GM12891 (cell line): ENCODE results near the gene SLC7A6.
A peak's percentile ranks its signal among the peaks of the same experiment; 100 is the strongest.

ENCODE experiments used
- DNase-seq: peaks from one replicate; pipeline ENCODE4 v3.0.0; 2011; ENCODE audit warnings: low spot score; ENCODE audit not compliant: insufficient read length
- FAIRE-seq: peaks from 2 replicates; lab custom pipeline; 2011; peaks lifted over from hg19 to GRCh38; lab: Jason Lieb, UNC
- PAX5 ChIP-seq: IDR thresholded peaks from 2 replicates; pipeline ENCODE4 v1.6.1; 2011; ENCODE audit warnings: low read length, moderate library complexity, mild to moderate bottlenecking; ENCODE audit not compliant: insufficient read depth, severe bottlenecking
- POLR2A ChIP-seq: IDR thresholded peaks from 2 replicates; pipeline ENCODE4 v1.6.1; 2011; ENCODE audit warnings: low read depth, low read length, control low read depth
- POLR2AphosphoS5 ChIP-seq: IDR thresholded peaks from 2 replicates; pipeline ENCODE4 v1.6.1; 2011; ENCODE audit warnings: low read depth, low read length, control low read depth
- POU2F2 ChIP-seq: IDR thresholded peaks from 2 replicates; pipeline ENCODE4 v1.6.1; 2011; ENCODE audit warnings: low read depth, mild to moderate bottlenecking, control low read depth, low read length, moderate library complexity
- SPI1 ChIP-seq: IDR thresholded peaks from 2 replicates; pipeline ENCODE4 v1.6.1; 2011; ENCODE audit warnings: low read depth, low read length, control low read depth
- TAF1 ChIP-seq: IDR thresholded peaks from 2 replicates; pipeline ENCODE4 v1.6.1; 2011; ENCODE audit warnings: low read depth, low read length, control low read depth

The SLC7A6 gene

GRCh38 chr16:68251832-68252231 is 12.5 kb upstream of the SLC7A6 start:
- DNase-seq: no peak
- TF ChIP-seq SPI1 (no peak), POLR2AphosphoS5 (no peak), PAX5 (no peak), POU2F2 (no peak), POLR2A (no peak), TAF1 (no peak)
- FAIRE-seq: no peak

DNA sequence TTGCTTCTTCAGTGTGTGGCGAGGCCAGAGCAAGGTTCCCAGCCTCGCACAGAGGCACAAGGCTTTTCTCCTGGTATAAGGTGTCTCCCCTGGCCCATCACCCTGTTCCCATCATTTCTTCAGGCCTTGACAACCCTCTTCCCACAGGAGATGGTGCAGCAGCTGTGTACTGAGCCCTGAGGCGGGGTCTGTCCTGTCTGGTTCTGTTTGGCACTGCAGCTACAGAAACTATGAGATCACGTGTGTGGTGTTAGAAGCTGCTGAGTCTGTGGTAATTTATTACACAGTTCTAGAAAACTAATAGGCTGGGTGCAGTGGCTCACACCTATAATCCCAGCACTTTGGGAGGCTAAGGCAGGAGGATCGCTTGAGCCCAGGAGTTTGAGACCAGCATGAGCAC is 11.9 kb upstream of the SLC7A6 start:
- no peak for FAIRE-seq
- DNase-seq: no peak
- TF ChIP-seq POLR2A: no peak
- TF ChIP-seq SPI1: no peak
- no peak for TF ChIP-seq PAX5

- no peak for DNase-seq
- FAIRE-seq: no peak
These were observed 10.6 kb upstream of the SLC7A6 start for GRCh38 chr16:68253721-68254120.

DNA sequence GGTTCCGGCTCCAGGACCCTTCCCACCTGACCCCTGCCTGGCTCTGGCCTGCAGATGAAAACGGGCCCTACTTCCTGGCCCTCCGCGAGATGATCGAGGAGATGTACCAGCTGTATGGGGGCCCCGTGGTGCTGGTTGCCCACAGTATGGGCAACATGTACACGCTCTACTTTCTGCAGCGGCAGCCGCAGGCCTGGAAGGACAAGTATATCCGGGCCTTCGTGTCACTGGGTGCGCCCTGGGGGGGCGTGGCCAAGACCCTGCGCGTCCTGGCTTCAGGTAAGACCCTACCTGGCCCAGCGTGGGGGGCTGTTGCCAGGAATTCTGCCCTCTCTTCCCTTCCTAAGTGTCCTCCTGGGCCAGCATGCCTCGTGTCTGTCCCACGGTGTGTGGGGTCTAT is 8.6 kb upstream of the SLC7A6 start:
- DNase-seq: no peak
- TF ChIP-seq POU2F2 (no peak), PAX5 (no peak), POLR2A (no peak), TAF1 (no peak), SPI1 (no peak), POLR2AphosphoS5 (no peak)
- no peak for FAIRE-seq

More at GRCh38 chr16:68253721-68254120, 10.6 kb upstream of the SLC7A6 start:
- TF ChIP-seq POLR2A: no peak
- TF ChIP-seq SPI1: no peak
- no peak for TF ChIP-seq POU2F2
- no peak for TF ChIP-seq POLR2AphosphoS5
- TF ChIP-seq PAX5: no peak
- TF ChIP-seq TAF1: no peak

DNA sequence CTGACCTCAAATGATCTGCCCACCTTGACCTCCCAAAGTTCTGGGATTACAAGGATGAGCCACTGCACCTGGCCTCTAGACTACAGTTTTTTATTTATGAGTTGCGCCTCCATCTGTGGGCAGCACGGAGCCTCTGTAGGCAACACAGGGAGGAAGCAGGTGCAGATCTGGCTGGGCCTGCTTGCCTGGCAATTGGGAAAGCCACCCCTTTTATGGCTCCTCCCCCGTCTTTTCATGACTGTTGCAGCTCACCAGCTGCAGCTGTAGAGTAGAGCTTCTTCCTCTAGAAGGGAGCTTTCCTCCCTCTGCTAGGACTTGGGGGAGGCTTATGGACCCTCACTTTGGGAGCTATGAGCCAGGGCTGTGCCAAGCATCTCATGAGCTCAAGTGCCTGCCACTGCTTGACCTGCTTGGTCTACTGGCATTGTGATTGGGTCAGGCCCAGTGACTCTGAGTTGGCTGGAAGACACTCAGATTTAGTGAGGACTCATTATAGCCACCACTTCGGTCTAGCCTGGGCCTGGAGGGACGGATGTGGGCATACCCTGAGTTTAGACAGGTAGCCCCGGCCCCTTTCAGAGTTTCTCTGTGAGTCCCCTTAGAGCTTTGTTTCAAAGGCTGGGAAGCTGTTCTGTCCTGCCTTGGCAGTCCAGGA is 6.9 kb upstream of the SLC7A6 start:
- FAIRE-seq (peak; percentile 94), DNase-seq (peak; percentile 81)
- TF ChIP-seq SPI1 (no peak), POLR2AphosphoS5 (no peak), TAF1 (no peak), POU2F2 (no peak), PAX5 (no peak), POLR2A (no peak)

DNA sequence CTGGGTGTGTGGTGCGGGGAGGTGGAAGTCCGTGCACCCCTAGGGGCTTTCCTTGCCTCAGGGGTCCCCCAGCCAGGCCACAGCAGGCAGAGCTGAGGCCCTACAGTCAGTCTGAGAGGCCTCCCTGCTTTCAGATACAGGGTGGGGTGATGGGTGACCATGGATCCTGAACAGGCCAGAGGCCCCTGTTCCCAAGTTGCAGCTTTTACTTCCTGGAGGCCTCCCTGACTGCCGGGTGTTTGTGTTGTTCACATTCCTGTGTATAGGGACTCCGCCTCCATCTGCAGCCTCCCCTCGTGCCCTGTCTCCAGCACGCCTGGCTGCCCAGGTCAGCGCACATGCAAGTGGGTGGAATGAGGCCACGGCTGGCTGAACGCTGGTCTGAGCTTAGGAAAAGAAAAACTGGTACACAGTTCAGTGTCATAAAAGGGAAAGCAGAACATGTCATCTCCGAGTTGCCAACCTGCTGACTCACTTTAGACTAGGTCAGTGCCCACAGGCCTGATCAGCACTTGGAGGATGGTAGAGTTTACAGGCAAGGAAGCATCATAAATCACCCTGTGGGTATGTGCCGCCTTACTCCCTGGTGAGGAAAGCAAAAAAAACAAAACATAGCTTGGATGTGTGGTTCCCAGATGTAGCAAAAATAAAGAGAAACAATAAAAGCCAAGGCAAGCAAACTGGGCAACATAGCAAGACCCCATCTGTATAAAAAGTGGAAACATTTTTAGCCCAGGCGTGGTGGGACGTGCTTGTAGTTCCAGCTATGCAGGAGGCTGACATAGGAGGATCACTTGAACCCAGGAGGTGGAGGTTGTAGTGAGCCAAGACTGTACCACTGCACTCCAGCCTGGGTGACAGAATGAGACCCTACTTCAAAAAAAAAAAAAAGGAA is 6.2 kb upstream of the SLC7A6 start:
- no peak for DNase-seq
- TF ChIP-seq PAX5 (peak; percentile 54), SPI1 (no peak), TAF1 (no peak), POLR2A (no peak), POU2F2 (no peak), POLR2AphosphoS5 (no peak)
- FAIRE-seq: peak; percentile 69

DNA sequence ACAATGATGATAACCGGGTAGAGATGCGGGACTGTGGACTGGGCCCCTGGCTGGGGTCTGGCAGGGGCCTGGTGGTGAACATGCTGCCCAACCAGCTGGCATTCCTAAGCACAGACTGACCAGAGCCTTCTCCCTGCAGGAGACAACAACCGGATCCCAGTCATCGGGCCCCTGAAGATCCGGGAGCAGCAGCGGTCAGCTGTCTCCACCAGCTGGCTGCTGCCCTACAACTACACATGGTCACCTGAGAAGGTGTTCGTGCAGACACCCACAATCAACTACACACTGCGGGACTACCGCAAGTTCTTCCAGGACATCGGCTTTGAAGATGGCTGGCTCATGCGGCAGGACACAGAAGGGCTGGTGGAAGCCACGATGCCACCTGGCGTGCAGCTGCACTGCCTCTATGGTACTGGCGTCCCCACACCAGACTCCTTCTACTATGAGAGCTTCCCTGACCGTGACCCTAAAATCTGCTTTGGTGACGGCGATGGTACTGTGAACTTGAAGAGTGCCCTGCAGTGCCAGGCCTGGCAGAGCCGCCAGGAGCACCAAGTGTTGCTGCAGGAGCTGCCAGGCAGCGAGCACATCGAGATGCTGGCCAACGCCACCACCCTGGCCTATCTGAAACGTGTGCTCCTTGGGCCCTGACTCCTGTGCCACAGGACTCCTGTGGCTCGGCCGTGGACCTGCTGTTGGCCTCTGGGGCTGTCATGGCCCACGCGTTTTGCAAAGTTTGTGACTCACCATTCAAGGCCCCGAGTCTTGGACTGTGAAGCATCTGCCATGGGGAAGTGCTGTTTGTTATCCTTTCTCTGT is 5.1 kb upstream of the SLC7A6 start:
- DNase-seq (no peak), FAIRE-seq (no peak)
- no peak for TF ChIP-seq POU2F2
- TF ChIP-seq PAX5: no peak
- no peak for TF ChIP-seq TAF1
- no peak for TF ChIP-seq SPI1
- no peak for TF ChIP-seq POLR2AphosphoS5
- no peak for TF ChIP-seq POLR2A

DNA sequence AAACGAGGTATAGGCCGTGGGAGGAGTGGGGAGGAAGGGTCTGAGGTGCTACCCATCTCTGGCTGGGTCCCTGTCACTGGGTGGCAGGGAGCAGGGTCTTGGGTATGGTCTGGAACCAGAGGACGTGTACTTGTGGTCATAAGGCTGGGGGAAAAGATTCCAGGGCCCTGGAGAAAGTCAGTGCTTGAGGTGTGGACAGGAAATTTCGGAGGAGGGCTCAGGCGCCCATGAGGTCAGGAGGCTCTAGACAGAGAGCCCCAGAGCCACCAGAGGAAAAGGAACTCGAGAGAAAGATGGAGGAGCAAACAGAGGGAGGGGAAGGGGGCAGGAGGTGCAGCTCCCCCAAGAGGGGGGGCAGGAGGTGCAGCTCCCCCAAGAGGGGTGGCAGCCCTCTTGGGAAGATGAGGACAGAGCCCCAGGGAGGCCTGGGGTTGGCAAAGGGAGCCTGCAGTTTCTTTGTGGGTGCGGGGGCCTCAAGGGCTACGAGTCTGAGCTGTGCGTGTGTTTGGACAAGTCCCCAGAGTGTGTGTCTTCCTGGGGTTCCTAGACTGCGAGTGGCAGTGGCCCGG is 683 bp upstream of the SLC7A6 start:
- TF ChIP-seq POLR2AphosphoS5 (no peak), TAF1 (no peak), PAX5 (no peak), POU2F2 (no peak), POLR2A (no peak), SPI1 (no peak)
- no peak for FAIRE-seq
- no peak for DNase-seq
